GM18498 (cell line): ENCODE data around the gene DGKG.
A peak's percentile ranks its signal among the peaks of the same experiment; 100 is the strongest.

ENCODE experiments used
- ATAC-seq: cut with Tn5 transposase; IDR thresholded peaks from one replicate; pipeline ENCODE4 v1.9.1; 2021; ENCODE audit warnings: mild to moderate bottlenecking, moderate library complexity; ENCODE audit not compliant: unreplicated experiment

The DGKG gene

DNA sequence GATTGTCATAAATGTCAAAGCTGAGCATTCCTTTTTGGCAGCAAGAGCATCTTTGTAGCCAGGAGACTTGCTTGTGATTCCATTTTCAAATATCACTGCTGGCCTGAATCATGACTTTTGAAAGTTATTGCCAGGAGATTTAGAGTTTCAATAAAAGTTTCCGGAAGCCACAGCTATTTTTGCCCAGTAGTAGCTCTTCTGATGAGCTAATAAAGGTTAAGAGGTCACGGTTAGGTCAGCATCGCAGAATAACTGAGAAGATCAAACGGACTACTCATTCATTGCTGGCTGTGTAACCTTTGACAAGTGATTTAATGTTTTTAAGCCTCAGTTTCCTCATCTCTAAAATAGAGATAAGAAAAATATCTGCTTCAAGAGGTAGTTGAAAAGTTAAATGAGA is 148.1 kb downstream of the DGKG start:
- no peak for ATAC-seq

- no peak for ATAC-seq
Observed at GRCh38 chr3:186212611-186213010, 149.4 kb downstream of the DGKG start.

- no peak for ATAC-seq
Observed at GRCh38 chr3:186210852-186211500, 151.1 kb downstream of the DGKG start.

- ATAC-seq, result no peak
Observed at GRCh38 chr3:186209810-186210752, 152.0 kb downstream of the DGKG start.

DNA sequence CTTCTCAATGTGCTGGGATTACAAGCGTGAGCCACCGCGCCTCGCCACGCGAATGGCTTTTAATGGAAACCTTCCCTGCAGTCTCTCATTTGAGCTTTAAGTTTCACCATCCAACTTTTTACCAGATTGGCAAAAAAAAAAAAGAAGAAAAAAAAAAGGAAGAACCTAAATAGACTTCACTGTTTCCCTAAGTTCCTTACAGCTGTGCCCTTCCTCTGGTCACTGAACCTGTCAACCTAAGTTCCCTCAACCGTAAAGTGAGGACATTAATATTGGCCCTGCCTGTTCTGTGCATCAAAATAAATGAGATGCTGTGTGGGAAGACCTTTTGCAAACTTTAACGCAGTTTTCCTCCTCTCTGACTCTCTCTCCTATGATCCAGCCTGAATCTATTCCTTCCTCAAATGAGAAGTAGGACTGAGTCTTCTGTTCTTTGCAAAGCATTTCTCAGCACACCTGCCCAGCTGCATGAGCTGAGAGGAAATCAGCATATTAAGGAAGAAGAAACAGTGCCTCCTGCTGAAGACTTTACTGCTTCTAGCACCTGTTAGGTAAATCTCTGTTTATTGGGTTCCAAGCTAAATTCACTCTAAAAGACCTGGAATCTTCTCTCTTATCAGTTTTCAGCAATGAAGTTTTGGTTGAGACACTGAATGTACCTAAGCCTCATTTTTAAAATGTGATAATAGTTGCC is 153.6 kb downstream of the DGKG start:
- ATAC-seq, result no peak

- no peak for ATAC-seq
Observed at GRCh38 chr3:186207515-186207914, 154.5 kb downstream of the DGKG start.

DNA sequence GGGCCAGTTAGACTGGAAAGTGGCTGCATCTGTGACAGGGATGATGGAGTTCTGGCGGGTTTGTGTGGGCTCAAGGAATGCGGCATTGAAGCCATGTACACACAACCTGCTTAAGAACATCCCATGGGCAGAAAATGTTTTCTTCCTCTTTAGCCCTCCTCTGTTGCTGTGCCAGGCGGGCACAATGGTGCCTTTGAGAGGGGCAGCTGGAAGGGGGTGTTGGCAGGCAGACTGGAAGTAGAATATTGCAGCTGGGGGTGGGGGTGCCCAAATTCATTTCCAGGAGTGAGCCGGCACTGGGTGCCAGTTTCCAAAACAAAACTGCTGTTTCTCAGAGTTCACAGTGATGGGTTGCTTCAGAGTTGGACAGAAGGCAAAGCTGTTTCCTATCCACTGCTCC is 161.3 kb downstream of the DGKG start:
- ATAC-seq, result no peak

DNA sequence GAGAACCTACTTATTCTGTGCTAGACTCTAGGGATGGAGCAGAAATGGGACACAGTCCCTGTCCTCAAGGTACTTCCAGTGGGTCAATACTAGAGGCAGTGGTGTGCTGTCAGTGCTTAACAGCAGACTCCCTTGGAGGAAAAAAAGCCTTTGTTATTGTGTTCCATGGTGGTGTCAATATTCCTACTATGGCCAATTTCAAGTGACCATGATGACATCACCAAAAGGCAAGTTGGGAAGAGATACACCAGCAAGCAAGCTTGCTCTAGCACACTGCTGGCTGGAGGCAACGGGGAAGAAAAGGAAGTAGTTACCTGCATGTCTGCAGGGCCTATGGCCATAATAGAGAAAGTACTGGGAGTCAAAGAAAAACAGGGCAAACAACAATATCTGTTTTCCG is 163.6 kb downstream of the DGKG start:
- no peak for ATAC-seq

DNA sequence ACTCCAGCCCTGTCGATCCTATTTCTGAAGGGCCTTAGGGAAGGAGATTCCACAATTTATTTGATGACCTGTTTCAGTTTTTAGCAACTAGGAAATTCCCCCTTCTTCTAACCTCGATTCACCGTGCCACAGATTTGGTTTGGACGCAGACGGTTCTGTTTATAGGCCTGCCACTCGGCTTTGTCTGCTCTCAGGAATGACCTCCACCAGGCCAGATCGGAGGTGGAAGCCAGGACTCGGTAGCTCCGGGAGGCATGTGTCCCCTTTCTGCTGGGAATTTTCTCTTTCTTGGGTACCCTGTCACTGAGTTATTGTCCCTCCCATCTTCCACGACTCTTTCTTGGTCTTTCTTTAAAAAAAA is 167.6 kb downstream of the DGKG start:
- ATAC-seq, result no peak

- no peak for ATAC-seq
Observed at GRCh38 chr3:186193534-186194450, 168.2 kb downstream of the DGKG start.

DNA sequence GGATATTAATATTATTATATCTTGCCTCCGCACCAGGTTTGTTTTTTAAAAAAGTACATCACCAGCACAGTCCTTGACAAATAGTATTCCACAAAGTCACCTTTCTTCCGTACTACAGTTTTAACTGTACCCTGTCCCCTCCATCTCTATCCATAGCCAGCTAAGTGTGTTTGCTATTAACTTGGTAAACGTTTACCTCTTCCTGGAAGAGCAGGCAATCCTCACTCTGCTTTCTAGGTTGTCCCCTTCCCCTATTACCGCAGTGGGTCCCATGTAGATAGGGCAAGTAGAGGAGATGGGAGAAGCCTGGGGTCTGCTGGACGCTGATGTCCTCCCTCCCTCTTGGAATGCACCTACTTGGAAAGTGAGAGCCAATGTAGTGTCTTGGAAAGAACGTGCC is 169.2 kb downstream of the DGKG start:
- ATAC-seq, result no peak

DNA sequence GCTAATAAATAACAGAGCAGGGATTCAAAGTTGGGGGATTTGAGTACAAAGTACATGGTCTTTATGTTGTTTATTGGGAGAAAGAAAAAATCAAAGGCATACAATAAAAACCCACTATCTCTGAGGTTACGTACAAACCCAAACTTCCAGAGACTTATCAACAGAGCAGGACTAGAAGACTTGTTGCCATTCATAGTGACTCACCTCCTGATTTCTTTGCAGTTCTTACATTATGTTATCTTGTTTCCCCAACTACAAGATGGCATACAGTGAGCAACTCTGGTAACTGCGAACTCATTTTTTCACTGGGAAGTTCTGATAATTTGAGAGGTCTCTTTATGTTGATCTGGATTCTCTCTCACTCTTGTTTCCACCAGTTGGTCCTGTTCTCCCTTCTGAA is 172.5 kb downstream of the DGKG start:
- ATAC-seq, result no peak

DNA sequence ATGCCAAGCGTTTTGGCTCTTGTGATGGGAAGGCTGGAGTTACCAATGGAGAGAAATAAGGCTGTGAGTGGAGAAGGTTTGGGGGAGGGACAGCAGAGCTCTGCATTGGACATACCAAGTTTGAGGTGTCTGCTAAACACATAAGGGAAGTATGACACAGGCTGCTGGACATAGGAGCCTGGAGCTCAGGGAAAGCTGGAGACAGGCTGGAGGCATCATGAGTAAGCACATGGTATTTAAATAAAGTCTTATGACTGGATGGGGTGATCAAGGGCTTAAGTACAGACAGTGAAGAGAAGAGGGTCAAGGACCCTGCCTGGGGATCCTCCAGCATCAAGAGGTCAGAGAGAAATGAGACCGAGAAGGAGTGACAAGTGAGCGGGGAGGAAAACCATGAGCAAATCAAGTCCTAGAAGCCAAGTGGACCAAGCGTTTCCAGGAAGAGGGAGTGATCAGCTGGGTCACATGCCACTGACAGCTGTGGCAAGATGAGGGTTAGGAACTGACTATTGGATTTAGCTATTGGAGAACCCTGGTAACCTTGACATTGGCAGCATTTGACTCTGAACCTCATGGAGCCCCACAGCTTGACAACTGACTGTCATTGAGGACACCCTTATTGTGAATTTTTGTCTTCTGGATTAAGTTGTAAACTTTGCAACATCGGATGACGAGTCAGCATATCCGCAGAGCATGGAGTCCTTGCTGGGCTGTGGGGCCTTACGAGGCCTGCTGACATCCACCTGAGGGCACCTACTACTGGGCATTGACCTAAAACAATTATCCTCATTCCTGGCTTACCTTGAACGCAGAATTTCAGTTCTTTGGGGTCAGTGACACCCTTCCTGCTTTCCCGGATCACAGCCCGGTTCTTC is 174.4 kb downstream of the DGKG start:
- ATAC-seq, result no peak

GRCh38 chr3:186185194-186185787 is 176.7 kb downstream of the DGKG start:
- peak; percentile 76 for ATAC-seq

DNA sequence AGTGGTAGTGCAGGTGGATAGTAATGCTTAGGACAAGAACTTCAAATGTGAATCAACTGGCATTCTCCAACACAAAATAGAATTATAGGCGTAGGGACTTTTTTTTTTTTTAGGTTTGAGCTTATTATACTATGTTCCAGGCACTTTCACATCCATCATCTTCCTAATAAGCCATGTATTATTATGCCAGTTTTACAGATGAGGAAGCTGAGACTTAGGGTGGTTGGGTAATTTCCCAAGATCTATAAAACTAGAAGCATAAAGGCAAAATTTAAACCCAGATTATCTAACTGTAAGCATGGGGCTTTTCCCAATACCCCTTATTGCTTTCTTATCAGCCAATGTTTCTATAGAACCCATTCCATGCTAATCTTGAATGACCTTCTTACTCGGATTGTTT is 178.0 kb downstream of the DGKG start:
- no peak for ATAC-seq

GRCh38 chr3:186182850-186183249 is 179.2 kb downstream of the DGKG start:
- ATAC-seq, result no peak

- no peak for ATAC-seq
Observed at GRCh38 chr3:186181901-186182300, 180.1 kb downstream of the DGKG start.

DNA sequence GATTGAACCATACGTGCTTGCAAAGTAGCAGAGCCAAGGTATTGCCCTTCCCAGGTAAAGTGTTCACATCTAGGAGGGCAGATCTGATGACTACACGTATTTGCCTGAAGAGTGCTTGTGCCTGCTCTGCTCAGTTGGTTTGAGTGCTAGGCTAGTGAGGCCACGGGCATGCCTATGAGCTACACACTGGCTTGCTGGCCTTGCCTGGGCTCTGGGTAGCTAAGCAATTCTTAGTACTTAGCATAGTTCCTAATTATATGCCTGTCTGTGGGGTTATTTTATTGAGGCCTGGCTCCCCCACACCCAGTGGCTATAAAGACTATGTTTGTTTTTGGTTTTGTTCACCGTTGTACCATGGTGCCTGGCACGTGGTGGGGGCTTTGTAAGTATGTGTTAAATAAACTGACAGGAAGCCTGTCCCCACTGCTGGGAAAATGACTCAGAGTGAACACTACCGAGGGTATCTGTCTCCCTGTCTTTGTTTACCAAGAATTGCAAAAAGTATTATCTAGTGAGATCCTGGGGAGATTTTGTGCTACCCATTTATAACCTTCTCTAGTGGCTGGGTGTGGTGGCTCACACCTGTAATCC is 181.0 kb downstream of the DGKG start:
- ATAC-seq, result no peak

DNA sequence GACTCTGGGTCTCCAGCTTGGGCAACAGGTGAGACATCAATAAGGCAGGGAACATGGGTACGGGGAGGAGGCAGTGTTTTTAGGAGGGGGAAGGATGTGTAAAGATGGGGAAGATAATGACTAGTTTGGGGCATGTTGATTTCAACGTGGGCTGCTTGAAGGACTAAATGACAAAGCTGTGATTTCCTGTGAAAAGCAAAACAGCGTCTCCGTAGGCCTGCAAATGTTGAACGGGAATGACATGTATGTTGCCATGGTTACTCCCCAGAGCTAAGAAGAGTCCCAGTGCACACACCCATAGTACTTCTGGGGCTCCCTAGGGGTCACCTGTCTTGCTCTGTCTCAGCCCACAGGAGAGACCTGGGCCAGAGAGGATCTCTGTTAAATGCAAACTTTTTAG is 181.9 kb downstream of the DGKG start:
- no peak for ATAC-seq
